ENCODE data around the gene PTPN1.

Gene PTPN1

DNA sequence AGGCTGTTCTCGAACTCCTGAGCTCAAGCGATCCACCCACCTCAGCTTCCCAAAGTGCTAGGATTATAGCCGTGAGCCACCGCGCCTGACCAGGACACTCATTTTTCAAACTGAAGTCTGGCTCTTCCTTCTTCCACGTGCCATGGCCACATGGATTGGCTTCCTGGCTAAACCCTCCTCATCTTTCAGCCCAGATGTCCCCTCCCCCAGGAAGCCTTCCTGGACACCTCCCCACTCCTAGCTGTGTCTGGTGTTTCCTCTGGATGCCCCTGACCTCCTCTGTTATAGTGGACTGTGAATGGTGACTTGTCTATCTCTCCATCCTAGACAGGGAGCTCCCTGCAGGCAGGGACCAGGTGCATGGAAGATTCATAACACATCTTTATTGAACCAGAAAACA, 124.0 kb downstream of the PTPN1 start:
- no peak for DNase-seq (ENCODE audit: low read depth in 2 of 2)
- no peak overlapping the region for H3K4me3 ChIP-seq (replicated peaks in 1 of 2; ENCODE audit: low read depth in 2 of 2, low read length in 2 of 2)
- TF ChIP-seq, protein P1, sequence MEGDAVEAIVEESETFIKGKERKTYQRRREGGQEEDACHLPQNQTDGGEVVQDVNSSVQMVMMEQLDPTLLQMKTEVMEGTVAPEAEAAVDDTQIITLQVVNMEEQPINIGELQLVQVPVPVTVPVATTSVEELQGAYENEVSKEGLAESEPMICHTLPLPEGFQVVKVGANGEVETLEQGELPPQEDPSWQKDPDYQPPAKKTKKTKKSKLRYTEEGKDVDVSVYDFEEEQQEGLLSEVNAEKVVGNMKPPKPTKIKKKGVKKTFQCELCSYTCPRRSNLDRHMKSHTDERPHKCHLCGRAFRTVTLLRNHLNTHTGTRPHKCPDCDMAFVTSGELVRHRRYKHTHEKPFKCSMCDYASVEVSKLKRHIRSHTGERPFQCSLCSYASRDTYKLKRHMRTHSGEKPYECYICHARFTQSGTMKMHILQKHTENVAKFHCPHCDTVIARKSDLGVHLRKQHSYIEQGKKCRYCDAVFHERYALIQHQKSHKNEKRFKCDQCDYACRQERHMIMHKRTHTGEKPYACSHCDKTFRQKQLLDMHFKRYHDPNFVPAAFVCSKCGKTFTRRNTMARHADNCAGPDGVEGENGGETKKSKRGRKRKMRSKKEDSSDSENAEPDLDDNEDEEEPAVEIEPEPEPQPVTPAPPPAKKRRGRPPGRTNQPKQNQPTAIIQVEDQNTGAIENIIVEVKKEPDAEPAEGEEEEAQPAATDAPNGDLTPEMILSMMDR (IDR thresholded peaks at IDR 0.05; ENCODE audit: low read depth, low read length) = no peak
